NOMO-1 treated with DMSO at 0.1 percent for 48 hours (cell line): ENCODE results near the gene ZNF813.
"Not testable (repeated sequence)": the region's sequence is repeated elsewhere in the genome, so short reads cannot be mapped to it uniquely, and the experiment has no call there.

Source experiments
- DNase-seq: peaks from one replicate; lab custom pipeline; 2025; ENCODE audit not compliant: unreplicated experiment; lab: John Stamatoyannopoulos, UW

Gene ZNF813

DNA sequence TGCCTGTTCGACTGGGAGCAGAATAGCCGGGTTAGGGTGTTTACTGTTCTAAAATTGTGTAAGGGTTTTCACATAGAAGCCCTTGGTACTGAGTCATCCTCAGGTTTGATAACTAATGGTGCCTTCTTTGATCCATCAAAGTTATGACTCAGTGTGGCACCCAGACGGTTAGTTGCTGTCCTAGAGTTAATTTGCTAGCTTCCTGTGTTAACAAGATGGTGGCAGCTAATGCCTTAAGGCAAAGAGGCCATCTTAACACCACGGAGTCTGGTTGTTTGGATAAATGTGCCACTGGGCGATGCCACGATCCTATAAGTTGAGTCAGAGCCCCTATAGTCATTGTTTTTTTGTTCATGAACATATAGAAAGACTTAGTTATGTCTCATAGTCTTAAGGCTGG is 7.9 kb downstream of the ZNF813 start:
- not testable (repeated sequence) for DNase-seq

DNA sequence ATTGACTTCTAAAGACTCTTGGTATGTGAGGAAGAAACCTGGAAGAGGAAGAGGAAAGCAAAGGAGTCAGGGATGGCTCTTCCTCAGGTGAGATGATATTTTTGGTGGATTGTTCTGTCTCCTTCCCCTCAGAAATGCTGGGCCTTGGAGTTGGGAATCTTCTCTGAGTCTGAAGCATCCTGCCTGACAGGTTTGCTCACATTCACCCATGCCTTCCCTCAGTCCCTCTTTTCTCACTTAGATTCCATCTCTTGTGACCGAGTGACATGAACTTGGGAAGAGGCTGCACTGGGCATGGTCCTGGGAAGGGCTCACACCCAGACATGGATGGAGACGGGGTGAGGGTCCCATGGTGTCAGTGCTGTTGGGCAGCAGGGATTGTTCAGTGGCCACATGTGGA is 16.2 kb downstream of the ZNF813 start:
- DNase-seq = not testable (repeated sequence)

DNA sequence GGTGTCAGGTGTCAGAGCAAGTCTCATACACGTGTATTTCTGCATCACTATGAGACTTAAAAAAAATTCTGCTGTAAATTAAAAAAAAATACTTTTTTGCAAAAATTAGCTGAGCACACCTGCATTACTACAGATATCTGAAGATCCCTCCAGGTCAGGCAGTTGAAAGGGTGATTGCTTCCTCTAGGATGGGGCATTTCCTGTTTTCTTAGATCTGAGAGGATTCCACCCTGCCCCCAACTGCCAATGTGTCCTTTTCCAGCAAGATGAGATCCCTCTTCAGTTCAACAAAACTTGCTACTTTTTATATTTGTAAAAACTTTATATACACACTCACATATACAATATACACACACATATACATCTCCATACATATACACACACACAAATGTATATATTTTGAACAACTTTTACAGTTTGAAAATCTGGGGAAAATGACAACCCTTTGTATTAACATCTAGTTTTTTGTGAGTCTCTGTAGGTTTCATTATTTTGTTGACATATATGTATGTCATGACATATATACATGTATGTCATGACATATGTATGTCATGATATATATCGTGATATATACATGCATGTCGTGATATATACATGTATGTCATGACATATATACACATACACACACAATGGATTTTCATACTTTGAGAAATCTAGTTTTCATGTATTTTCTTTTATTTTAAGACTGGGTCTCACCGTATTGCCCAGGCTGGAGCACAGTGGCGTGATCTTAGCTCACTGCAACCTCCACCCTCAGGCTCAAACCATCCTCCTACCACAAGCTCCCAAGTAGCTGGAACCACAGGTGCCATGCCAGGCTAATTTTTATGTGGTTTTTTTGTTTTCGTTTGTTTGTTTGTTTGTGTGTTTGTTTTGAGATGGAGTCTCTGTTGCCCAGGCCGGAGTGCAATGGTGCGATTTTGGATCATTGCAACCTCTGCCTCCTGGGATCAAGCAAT is 17.8 kb downstream of the ZNF813 start:
- DNase-seq = no peak

DNA sequence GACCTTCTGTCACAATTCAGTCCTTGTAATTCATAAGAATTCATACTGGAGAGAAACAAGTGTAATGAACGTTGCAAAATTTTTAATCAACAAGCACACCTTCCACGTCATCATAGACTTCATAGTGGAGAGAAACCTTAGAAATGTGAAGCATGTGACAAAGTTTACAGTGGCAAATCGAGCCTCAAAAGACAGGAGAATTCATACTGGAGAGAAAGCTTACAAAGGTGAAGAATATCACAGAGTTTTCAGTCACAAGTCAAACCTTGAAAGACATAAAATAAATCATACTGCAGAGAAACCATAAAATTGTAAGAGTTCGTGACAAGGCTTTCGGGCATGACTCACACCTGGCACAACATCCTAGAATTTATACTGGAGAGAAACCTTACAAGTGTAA is 24.6 kb downstream of the ZNF813 start:
- no peak for DNase-seq

DNA sequence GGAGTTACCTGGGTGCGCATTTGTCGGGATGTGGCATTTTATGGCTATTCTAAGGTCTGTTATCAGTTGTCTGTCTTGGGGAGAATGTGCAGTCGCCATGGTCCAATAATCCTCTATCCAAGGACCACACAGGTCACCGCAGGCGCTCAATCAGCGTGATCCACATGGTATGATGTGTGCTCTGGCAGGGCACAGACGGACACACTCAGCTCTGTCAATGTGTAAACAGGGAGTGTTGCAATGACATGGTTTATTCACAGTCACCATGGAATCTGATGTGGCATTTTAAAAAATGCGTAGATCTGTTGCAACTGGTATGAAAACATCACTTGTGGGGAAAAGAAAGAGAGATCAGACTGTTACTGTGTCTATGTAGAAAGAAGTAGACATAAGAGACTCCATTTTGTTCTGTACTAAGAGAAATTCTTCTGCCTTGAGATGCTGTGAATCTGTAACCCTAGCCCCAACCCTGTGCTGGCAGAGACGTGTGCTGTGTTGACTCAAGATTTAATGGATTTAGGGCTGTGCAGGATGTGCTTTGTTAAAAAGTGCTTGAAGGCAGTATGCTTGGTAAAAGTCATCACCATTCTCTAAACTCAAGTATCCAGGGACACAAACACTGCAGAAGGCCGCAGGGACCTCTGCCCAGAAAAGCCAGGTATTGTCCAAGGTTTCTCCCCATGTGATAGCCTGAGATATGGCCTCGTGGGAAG is 29.9 kb downstream of the ZNF813 start:
- not testable (repeated sequence) for DNase-seq

DNA sequence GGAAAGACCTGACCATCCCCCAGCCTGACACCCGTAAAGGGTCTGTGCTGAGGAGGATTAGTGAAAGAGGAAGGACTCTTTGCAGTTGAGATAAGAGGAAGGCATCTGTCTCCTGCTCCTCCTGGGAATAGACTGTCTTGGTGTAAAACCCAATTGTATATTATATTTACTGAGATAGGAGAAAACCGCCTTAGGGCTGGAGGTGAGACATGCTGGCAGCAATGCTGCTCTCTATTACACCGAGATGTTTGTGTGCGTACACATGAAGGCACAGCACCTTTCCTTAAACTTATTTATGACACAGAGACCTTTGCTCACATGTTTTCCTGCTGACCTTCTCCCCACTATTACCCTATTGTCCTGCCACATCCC is 30.5 kb downstream of the ZNF813 start:
- not testable (repeated sequence) for DNase-seq

DNA sequence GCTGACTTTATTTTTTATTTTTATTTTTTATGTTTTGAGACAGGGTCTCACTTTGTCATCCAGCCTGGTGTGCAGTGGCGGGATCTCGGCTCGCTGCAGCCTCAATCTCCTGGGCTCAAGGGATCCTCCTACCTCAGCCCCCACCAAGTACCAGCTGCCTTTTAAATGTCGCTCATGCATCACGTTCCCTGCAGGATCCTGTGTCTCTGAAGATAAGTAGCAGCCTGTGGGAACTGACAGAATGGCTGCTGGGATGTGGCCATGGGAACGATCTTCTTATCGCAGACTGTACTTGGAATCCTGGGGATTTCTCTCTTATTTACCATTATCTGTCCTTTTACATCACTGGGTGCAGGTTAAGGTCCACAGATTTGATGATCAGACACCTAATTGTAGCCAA is 35.6 kb downstream of the ZNF813 start:
- not testable (repeated sequence) for DNase-seq

DNA sequence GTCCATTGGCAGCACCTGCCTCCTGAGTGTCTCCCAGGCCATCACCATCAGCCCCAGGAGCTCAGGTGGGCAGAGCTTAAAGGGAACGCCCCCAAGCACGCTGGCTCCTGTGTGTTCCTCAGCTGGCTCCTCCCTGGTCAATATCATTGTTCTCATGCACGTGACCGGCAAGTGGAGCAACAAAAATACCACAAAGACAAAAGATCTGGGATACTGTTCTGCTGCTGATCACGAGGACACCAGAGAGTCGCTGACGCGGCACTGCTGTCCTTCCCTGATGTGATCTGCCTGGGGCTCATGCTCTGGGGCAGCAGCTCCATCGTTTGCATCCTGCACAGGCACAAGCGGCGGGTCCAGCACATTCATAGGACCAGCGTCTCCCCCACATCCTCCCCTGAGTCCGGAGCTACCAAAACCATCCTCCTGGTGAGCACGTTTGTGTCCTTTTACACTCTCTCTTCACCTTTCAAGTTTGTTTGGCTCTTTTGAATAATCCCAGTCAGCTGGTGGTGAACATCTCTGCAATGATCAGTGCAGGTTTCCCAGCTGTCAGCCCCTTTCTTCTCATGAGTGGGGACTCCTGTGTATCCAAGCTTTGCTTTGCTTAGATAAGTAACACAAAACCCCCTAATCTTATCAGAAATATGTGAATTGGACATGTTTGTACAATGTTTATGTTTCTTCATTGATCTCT is 36.3 kb downstream of the ZNF813 start:
- not testable (repeated sequence) for DNase-seq

DNA sequence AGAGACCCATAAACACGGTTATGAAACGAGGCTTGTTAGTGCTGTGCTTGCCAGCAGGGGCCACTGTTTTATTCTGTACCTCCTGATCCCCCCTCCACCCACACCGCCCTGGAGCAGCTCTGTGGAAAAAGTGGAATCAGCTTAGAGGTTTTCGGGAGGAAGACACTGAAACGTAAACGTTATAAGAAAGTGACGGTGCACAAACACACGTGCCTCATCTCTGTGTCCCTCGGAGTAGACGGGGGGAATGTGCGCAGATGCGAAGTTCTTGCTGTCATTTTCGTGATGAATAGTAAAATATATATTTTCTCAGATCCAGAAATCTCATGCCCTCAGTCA is 36.8 kb downstream of the ZNF813 start:
- not testable (repeated sequence) for DNase-seq

DNA sequence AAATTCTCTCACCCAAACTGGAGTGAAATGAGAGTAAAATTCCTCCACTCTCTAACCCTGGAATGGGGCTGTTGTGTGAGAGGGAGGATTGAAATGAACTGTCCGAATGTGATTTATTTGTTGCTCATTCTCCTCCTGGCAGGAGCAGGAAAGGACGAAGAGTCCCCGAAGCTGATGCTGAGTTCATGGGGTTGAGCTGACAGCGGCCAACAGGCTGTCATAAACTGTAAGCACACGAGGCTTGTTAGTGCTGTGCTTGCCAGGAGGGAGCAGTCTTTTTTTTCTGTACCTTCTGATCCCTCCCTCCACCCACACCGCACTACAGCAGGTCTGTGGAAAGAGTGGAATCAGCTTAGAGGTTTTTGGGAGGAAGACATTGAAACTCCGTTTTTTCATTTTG is 37.4 kb downstream of the ZNF813 start:
- no peak for DNase-seq

DNA sequence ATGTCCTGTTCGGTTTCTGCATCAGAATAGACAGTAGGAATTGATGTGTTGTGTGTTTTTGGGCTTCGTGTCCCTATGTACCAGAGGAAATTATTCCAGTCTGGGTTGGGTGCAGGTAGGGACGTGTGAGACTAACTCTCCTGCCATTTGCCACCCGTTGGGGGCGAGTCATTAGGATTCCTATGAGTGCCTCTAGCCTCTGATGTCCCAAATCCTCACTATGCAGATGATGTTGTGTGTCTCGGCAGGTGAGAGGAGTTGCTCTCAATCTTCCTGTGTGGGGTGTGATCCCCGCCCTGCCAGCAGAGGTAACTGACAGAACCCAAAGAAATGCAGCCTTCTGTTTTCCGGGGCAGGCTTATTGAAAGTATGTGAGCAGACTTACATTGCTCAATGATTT is 39.2 kb downstream of the ZNF813 start:
- DNase-seq = no peak

DNA sequence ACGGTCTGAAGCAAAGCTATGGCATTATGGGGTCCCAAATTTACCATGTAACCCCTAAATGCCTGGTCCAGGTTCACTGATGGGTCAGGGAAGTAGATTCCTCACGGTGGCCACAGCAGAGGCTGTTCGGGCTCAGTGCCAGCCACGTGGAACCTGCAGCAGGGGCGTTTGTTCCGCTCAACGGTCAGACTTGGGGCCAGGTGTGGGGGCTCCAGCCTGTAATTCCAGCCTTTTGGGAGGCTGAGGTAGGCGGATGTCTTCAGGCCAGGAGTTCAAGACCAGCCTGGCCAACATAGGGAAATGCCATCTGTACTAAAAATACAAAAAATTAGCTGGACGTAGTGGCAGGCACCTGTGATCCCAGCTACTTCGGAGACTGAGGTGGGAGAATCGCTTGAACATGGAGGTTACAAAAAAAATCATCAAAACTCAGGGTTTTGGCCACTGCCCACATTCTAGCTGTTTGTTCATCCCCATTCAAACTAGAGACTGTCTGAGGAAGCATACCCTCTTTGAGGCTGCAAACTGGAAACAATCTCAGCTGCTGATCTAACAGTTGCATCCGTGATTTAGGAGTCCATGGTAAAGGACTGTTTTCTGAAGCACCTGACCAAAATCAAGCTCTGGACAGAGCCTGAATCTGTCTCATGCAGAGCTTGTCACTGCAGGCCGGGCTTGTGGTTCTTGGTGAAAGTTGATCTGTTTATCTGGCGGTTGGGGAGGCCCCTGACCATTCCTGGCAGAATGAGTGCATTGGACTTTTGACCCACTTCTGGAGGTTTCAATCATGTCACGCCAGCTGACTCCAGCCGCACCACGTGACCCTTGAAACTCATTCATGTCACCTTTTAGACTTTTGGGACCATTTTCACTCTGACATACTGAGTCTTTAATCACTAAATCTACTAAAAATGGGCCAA is 40.2 kb downstream of the ZNF813 start:
- no peak for DNase-seq

DNA sequence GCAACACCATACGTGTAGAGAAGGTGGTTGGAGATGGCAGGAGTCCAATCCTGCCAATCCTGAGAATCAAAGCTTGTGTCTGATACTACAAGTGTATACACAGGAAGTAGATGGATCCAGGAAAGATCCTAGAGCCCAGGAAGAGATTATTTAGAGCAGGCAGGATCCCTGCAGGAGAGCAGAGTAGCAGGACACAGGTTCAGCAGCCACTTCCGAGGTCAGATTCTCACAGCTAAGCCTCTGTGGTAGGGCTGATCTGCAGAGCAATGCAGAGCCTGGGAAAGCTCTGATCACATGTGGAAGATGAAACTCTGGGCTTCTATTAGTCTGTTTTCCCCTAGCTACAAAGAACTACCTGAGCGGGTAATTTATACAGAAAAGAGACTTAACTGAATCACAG is 41.9 kb downstream of the ZNF813 start:
- DNase-seq = no peak

DNA sequence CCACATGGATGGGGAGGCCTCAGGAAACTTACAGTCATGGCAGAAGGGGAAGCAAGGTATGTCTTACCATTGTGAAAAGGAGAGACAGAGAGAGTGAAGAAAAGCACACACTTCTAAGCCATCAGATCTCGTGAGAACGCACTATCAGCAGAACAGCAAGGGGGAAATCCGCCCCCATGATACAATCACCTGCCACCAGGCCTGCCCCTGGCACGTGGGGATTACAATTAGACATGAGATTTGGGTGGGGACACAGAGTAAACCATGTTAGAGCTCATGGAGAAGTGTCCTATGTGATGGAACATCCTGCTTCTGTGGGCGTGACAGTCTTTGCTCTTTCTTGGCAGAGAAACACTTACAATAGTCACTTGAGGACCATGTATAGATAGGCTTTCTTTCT is 42.3 kb downstream of the ZNF813 start:
- DNase-seq = no peak

DNA sequence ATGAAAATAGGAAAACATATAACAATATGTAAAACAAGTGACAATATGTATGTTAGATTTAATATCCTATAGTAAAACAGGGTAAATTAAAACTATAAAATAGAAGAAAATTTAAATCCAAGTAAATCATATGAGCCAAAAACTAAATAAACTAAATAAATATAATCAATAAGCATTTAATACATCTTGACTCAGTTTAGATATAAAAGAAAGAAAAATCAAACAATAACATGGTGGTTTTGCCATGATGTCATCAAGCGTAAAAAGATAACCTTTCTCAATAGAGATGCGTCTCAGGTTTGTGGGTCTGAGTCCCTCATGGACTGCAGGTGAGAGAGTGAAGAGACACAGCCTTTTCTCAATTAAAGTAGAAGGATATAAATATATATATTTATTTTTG is 43.8 kb downstream of the ZNF813 start:
- no peak for DNase-seq

DNA sequence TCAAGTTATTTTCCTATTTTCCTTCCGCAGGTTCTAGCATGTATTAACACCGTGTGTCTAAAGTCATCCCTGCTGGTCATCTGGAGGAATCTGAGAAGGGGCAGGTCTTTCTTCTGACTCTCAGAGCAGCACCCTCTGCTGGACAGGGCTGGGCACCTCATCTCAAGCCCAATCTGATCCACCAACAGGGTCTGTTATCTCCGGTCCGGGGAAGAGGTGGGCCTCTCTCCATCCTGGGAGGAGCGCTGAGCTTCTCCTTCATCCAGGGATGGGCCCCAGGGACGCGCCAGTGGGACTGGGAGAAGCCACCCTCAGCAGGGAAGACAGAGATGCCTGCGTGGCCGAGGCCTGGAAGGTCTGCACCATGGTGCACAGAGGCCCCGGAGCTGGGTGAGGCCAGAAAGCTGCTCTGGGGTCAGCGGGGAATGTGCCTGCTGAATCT is 44.4 kb downstream of the ZNF813 start:
- DNase-seq = peak; percentile 5

DNA sequence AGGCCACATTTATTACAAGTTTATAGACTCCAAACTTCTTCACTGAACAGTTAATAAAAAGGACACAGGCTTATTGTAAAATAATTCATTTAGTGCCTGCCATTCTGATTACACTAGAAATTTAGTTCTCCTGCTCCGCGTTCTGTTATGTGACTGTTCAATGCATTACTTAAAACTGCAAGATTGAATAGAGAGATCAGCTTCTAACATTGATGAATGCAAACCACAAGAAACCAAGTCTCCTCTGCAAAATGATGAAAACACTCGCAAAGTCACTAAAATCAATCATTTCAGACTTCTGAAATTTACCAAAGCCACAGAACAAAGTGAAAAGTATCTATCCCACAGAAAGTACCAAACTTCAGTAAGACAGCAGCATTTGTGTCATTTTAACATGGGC is 47.5 kb downstream of the ZNF813 start:
- DNase-seq = not testable (repeated sequence)

DNA sequence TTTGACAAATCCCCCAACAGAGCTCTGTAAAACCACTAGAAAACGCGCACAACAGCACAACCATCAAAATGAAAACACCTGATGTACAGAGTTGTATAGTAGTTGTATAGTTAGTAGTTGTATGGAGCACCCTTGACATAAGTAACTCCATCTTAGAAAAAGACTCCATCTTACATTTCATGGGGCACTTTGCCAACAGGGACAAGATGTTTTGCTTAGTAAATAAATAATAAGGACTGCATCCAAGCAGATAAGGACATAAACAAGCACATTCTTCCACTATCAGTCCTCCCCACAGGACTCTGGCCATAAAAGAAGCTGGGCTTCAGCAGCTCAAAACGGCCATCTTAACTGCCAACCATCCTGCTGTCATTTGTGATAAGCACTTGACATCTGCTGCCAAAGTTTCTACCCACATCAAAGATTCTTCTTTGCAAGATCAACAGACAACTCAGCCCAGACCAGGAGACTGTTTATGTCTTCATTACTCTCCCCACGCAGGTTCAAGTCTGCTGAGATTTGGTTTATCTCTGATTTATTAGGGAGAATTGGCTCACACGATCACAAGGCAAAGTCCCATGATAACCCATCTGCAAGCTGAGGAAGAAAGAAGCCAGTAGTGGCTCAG is 49.7 kb downstream of the ZNF813 start:
- DNase-seq = no peak

DNA sequence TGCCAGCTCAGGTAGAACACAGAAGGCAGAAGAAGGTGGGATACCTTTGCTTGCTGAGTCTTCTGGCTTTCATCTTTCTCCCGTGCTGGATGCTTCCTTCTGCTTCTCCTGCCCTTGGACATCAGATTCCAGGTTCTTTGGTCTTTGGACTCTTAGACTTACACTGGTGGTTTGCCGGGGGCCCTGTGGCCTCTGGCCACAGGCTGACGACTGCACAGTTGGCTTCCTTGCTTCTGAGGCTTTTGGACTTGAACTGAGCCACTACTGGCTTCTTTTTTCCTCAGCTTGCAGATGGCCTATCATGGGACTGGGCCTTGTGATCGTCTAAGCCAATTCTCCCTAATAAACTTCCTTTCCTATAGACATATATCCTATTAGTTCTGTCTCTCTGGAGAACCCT is 50.6 kb downstream of the ZNF813 start:
- DNase-seq = no peak

DNA sequence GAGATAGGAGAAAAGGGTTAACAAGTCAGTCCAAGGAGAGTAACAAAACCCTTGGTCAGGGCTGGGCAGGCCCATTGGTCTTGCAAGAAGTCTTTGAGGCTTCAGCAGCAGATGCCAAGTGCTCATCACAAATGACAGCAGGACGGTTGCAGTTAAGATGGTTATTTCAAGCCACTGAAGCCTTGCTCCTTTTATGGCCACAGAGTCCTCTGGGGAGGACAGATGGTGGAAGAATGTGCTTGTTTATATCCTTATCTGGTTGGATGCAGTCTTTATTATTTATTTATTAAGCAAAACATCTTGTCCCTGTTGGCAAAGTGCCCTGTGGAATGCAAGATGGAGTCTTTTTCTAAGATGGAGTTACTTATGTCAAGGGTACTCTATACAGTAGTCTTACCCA is 51.2 kb downstream of the ZNF813 start:
- DNase-seq = no peak
